CD4-positive, alpha-beta T cell treated with Interleukin-10 for 1 hour (primary cell): ENCODE results near the gene CHM.
"Not testable (repeated sequence)": the region's sequence is repeated elsewhere in the genome, so short reads cannot be mapped to it uniquely, and the experiment has no call there.

Source experiments
- DNase-seq: peaks from one replicate; pipeline ENCODE4 v3.0.0-alpha.2; 2020

Gene CHM

DNA sequence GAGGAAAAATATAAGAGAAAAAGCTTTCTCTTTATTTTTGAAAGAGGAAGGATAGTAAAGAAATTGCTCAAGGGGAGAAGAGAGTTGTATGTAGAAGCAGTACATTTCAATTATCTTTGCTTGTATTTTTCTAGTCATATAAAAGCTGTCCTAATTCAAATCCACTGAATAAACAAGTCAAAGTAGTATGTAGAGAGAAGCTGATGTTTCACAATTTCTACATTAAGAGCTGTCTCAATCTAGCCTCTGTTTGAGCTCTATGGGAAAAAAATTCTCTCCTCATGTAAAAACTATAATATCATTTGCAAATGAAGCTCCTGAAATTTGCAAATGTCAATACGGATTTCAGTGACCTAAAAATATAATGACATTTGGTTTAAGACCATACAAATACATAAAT is 52.6 kb downstream of the CHM start:
- no peak for DNase-seq

GRCh38 chrX:85994228-85994627 is 53.1 kb downstream of the CHM start:
- DNase-seq: no peak

GRCh38 chrX:85993539-85994197 is 53.7 kb downstream of the CHM start:
- no peak for DNase-seq

GRCh38 chrX:85992811-85993229 is 54.5 kb downstream of the CHM start:
- no peak for DNase-seq

GRCh38 chrX:85988353-85988752 is 59.0 kb downstream of the CHM start:
- DNase-seq: no peak

- no peak for DNase-seq
Observed at GRCh38 chrX:85980286-85980685, 67.1 kb downstream of the CHM start.

GRCh38 chrX:85977218-85977617 is 70.1 kb downstream of the CHM start:
- no peak for DNase-seq

GRCh38 chrX:85972351-85972750 is 75.0 kb downstream of the CHM start:
- DNase-seq: not testable (repeated sequence)

DNA sequence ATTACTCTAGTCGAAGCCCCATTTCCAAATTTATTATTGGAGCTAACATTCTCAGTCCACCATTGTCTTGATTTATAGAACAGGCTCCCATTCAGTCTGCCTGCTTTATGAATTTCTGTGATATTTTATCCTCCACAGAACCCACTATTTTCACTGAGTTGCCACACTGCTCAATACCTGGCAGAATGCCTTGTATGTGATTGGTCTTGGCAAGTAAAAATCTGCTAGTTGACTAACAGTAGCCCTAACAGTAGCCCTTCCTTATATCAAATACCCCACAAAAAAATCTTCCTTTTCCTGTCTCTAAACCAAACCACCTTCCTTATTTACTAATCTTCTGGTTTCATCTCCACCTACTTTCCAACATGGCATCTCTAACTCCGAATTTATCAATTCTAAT is 82.6 kb downstream of the CHM start:
- DNase-seq: no peak

DNA sequence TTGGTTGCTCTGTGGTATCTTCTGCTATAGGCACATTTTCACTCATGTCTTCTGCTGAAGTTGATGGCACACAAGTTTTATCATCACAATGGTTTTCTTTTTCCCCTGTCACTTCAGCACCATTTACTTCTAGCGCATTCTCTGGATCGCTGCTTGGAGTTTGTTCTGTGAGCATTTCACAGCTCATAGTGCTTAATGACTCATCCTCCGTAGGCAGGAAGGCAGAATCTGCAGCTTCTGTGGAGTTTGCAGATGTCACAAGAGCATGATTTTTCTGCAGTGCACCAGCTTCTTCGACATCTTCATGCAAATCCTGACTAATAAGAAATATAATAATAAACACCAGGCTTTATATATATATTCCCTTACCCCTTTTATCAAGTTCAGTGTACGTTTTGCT is 83.6 kb downstream of the CHM start:
- DNase-seq: no peak

- DNase-seq: no peak
Observed at GRCh38 chrX:85955510-85955909, 91.8 kb downstream of the CHM start.

- not testable (repeated sequence) for DNase-seq
Observed at GRCh38 chrX:85944751-85945150, 102.6 kb downstream of the CHM start.

- no peak for DNase-seq
Observed at GRCh38 chrX:85941275-85941674, 106.1 kb downstream of the CHM start.

- not testable (repeated sequence) for DNase-seq
Observed at GRCh38 chrX:85939942-85940341, 107.4 kb downstream of the CHM start.

- DNase-seq: not testable (repeated sequence)
Observed at GRCh38 chrX:85934399-85934798, 113.0 kb downstream of the CHM start.

DNA sequence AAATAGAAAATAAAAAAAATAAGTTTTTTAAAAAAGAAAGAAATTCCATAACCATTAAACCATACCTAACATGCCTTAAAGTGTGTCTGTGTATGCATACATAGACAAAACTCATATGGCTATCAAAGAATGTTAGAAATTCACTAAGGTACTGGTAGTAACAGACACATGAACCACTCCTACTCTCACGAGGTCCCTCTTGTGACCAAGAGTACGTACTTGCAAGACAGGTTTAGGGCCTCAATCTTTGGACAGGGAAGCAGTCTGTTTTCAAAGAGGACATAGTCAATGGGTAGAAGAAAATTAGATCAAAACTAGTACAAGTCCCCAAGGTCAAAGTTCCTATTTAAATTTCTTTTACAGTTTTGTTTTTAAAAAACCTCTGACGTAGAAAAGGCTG is 117.3 kb downstream of the CHM start:
- no peak for DNase-seq

DNA sequence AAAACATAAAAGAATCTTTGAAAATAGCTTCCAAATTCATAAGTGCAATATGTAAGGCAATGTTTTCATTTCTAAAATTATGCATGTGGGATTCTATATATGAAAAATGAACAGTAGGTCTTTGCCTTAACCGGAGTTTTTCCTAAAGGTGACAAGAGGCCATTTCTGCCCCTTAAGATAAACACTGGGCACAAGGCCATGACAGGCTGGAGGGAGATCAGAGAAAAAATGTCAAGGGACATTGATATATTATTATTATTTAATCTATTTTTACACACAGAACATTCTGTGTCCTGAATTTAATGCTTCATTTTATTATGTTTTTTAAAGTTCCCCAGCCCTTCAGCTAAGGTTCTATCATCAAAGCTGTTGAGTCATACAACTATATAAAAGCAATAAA is 118.8 kb downstream of the CHM start:
- no peak for DNase-seq

DNA sequence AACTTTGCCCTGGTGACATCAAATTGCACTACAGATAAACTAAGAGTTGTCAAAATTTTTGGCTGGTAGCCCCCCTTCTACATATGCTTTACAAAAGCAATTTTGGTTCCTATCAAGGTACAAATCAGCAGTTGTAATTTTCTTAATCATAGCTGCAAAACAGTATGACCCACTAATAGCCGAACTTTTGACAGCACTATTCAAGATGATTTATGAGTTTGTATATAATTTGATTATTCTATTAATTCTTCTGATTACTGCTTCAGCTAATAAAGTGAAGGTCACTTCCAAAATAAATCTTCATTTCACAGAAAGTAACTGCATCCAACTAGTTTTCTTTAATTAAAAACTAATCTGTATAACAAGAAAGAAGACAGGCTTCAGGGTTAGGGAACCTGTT is 119.6 kb downstream of the CHM start:
- DNase-seq: no peak

GRCh38 chrX:85922821-85923220 is 124.5 kb downstream of the CHM start:
- DNase-seq: no peak

DNA sequence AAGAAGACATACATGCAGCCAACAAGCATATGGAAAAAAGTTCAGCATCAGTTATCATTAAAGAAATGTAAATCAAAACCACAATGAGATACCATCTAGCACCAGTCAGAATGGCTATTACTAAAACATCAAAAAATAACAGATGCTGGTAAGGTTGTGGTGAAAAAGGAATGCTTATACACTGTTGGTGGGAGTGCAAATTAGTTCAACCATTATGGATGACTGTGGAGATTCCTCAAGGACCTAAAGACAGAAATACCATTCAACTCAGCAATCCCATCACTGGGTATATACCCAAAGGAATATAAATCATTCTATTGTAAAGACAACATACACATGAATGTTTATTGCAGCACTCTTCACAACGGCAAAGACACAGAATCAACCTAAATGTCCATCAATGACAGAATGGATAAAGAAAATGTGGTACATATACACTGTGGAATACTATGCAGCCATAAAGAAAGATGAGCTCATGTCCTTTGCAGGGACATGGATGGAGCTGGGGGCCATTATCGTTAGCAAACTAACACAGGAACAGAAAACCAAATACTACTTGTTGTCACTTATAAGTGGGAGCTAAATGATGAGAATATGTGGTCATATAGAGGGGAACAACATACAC is 130.6 kb downstream of the CHM start:
- DNase-seq: not testable (repeated sequence)

DNA sequence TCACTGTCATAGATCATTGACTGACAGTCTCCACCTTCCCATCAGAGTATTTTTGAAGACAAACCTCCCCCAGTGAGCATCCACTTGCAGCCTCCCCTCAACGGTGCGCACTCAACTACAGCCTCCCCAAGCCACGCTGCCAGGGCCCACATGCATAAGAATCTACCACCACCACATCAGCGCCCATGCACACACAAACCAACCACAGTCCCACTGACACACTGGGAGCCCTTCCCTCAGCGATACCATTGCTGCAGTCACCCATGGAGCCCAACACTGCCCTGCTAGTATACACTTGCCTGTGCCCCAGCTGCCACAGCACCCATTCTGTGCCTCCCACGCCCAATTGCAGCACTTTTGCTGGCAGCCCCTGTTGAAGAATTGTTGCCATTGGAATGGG is 132.9 kb downstream of the CHM start:
- no peak for DNase-seq

GRCh38 chrX:85907316-85907715 is 140.0 kb downstream of the CHM start:
- no peak for DNase-seq

DNA sequence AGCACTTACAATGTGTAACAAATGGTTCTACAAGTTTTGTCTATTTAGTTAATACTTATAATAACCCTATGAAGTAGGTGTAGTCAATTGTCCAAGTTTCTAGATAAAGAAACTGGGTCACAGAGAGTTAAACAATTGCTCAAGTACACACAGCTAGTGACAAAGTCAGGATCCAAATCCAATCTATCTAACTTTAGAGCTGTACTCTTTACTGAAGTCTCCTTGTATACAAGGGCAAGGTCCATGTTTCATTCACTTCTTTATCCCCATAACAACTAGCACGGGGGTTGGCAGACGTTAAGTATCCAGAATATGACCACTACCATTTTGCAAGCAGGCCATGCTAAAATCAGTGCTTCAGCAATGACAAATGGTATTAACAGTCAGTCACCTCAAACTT is 141.0 kb downstream of the CHM start:
- no peak for DNase-seq

DNA sequence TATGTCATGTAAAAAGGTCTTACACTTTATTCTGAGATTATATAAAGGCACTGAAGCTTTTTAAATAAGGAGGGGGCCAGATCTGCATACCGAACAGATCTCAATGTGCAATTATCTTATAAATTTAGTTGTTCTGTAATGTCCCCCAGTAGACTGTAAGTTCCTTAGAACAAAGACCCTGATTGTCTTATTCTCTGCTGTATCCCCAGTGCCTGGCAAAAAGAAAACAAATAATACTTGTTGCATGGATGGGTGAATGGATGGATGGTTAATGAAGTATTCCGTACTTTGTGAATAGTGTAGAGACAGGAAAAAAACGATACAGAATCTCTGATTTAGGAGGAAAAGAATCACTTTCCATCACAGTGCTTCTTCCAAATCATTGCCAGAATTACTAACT is 141.5 kb downstream of the CHM start:
- DNase-seq: no peak
